ENCODE results near the gene CBY1. TPM values are rescaled to one million over a fixed set of nuclear protein-coding genes. Genes with fewer than 3 reads are reported as not detected.
A peak's percentile ranks its signal among the peaks of the same experiment; 100 is the strongest.
"Not testable (repeated sequence)": the region's sequence is repeated elsewhere in the genome, so short reads cannot be mapped to it uniquely, and the experiment has no call there.

Gene CBY1
- total RNA-seq, 8 experiments from 2014 or later = 18.7 to 42.4 (median 26.4) TPM

- in situ Hi-C loops (cut with MboI; ENCODE audit: low pct_unique_long_range_greater_than_20kb in 2 of 9, low sequenced_read_pairs in 9 of 9, unreplicated experiment in 9 of 9) = no loop called here
- no peak overlapping the region for H3K27ac ChIP-seq
- WGBS, 10 experiments = 93 to 100% (median 93%) methylated on average over 2 to 5 of the region's 5 CpGs; no CpG with 5 or more reads in 7 of the 10 experiments
- no peaks in the 10 kb centered on the region for H3K4me1 ChIP-seq (replicated peaks in 1 of 2)
- no peak for ATAC-seq (replicated peaks in 6 of 8)
- H3K4me3 ChIP-seq = no peak overlapping the region
Measured at GRCh38 chr22:38628444-38628843, 28.0 kb upstream of the CBY1 start.

GRCh38 chr22:38629108-38629507 is 27.3 kb upstream of the CBY1 start:
- in situ Hi-C loops (cut with MboI; ENCODE audit: low pct_unique_long_range_greater_than_20kb in 2 of 9, low sequenced_read_pairs in 9 of 9, unreplicated experiment in 9 of 9) = no loop called here
- WGBS, 10 experiments = 17 to 100% (median 82%) methylated on average over 1 to 3 of the region's 4 CpGs; no CpG with 5 or more reads in 2 of the 10 experiments
- Histone ChIP-seq H3K4me1 (replicated peaks in 1 of 2) (no peaks in the 10 kb centered on the region), H3K4me3 (no peak overlapping the region), H3K27ac (no peak overlapping the region)
- no peak for ATAC-seq (replicated peaks in 6 of 8)

GRCh38 chr22:38631724-38632123 is 24.7 kb upstream of the CBY1 start:
- H3K4me3 ChIP-seq = no peak overlapping the region
- no peak for ATAC-seq (replicated peaks in 6 of 8)
- H3K27ac ChIP-seq = no peak overlapping the region
- in situ Hi-C loops (cut with MboI; ENCODE audit: low pct_unique_long_range_greater_than_20kb in 2 of 9, low sequenced_read_pairs in 9 of 9, unreplicated experiment in 9 of 9) = no loop called here
- WGBS, 10 experiments = 76 to 94% (median 89%) methylated on average over 1 to 6 of the region's 9 CpGs; no CpG with 5 or more reads in 1 of the 10 experiments
- H3K4me1 ChIP-seq (replicated peaks in 1 of 2) = no peaks in the 10 kb centered on the region

GRCh38 chr22:38632528-38632927 is 23.9 kb upstream of the CBY1 start:
- in situ Hi-C loops (cut with MboI; ENCODE audit: low pct_unique_long_range_greater_than_20kb in 2 of 9, low sequenced_read_pairs in 9 of 9, unreplicated experiment in 9 of 9) = no loop called here
- no peak overlapping the region for H3K27ac ChIP-seq
- no peak for ATAC-seq (replicated peaks in 6 of 8)
- H3K4me3 ChIP-seq = no peak overlapping the region
- 56 to 100% (median 83%) methylated on average over 1 to 3 of the region's 3 CpGs; no CpG with 5 or more reads in 5 of the 10 experiments for WGBS, 10 experiments
- no peaks in the 10 kb centered on the region for H3K4me1 ChIP-seq (replicated peaks in 1 of 2)

DNA sequence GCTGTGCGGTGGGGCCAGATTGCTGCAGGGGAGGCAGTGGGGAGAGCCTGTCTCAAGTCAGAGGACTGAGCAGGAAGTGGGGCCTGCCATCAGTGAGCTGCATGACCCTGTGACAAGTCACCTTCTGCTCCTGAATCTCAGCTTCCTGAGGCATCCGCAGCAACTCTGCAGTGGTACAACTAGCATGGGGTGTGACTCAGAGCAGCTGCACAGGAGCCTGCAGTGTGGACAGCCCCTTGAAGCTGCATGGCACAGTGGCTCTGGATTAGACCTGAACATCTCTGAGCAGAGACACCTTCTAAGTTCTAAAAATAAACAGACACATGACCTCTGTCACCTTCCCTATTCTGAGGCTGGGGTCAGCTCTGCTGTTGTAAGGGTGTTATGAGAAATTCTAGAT is 18.2 kb upstream of the CBY1 start:
- peak in 1 of 8 experiments; percentile 34 for ATAC-seq (replicated peaks in 6 of 8)
- Histone ChIP-seq H3K27ac (peak overlapping the region in 1 of 2 donors; percentile 41), H3K4me3 (no peak overlapping the region), H3K4me1 (replicated peaks in 1 of 2) (peaks cover 0 to 5% of the 10 kb centered on the region in 2 donors)
- in situ Hi-C loops (cut with MboI; ENCODE audit: low pct_unique_long_range_greater_than_20kb in 2 of 9, low sequenced_read_pairs in 9 of 9, unreplicated experiment in 9 of 9) = no loop called here
- WGBS, 10 experiments = 90 to 100% (median 100%) methylated on average over 1 to 2 of the region's 2 CpGs; no CpG with 5 or more reads in 7 of the 10 experiments

GRCh38 chr22:38638728-38639127 is 17.7 kb upstream of the CBY1 start:
- in situ Hi-C loops (cut with MboI; ENCODE audit: low pct_unique_long_range_greater_than_20kb in 2 of 9, low sequenced_read_pairs in 9 of 9, unreplicated experiment in 9 of 9) = no loop called here
- ATAC-seq (replicated peaks in 6 of 8) = no peak
- Histone ChIP-seq H3K4me1 (replicated peaks in 1 of 2) (peaks cover 0 to 5% of the 10 kb centered on the region in 2 donors), H3K4me3 (no peak overlapping the region), H3K27ac (peak overlapping the region in 1 of 2 donors; percentile 41)
- WGBS, 10 experiments = 0 to 100% (median 62%) methylated on average over 1 to 3 of the region's 3 CpGs; no CpG with 5 or more reads in 2 of the 10 experiments

GRCh38 chr22:38641476-38642040 is 14.9 kb upstream of the CBY1 start:
- WGBS, 10 experiments = 87 to 100% (median 94%) methylated on average over 1 to 10 of the region's 13 CpGs; no CpG with 5 or more reads in 4 of the 10 experiments
- ATAC-seq (replicated peaks in 6 of 8) = no peak

GRCh38 chr22:38644245-38644644 is 12.2 kb upstream of the CBY1 start:
- in situ Hi-C loops (cut with MboI; ENCODE audit: low pct_unique_long_range_greater_than_20kb in 2 of 9, low sequenced_read_pairs in 9 of 9, unreplicated experiment in 9 of 9); H3K27ac ChIP-seq: not testable (repeated sequence)
- ATAC-seq (replicated peaks in 6 of 8) = peak in 2 of 8 experiments; percentile 54 to 66

More at GRCh38 chr22:38641476-38642040, 14.9 kb upstream of the CBY1 start:
- in situ Hi-C loops (cut with MboI; ENCODE audit: low pct_unique_long_range_greater_than_20kb in 2 of 9, low sequenced_read_pairs in 9 of 9, unreplicated experiment in 9 of 9) = no loop called here
- no peak overlapping the region for H3K27ac ChIP-seq
- H3K4me3 ChIP-seq = no peak overlapping the region
- peaks cover 0 to 5% of the 10 kb centered on the region in 2 donors for H3K4me1 ChIP-seq (replicated peaks in 1 of 2)

GRCh38 chr22:38645430-38645829 is 11.0 kb upstream of the CBY1 start:
- Histone ChIP-seq H3K4me1 (replicated peaks in 1 of 2) (no peaks in the 10 kb centered on the region), H3K27ac (no peak overlapping the region), H3K4me3 (no peak overlapping the region)
- WGBS, 10 experiments = 80 to 100% (median 94%) methylated on average over 1 to 6 of the region's 6 CpGs; no CpG with 5 or more reads in 2 of the 10 experiments
- ATAC-seq (replicated peaks in 6 of 8) = no peak
- in situ Hi-C loops (cut with MboI; ENCODE audit: low pct_unique_long_range_greater_than_20kb in 2 of 9, low sequenced_read_pairs in 9 of 9, unreplicated experiment in 9 of 9) = no loop called here

More at GRCh38 chr22:38644245-38644644, 12.2 kb upstream of the CBY1 start:
- not testable (repeated sequence) for H3K4me3 ChIP-seq; H3K4me1 ChIP-seq (replicated peaks in 1 of 2)
- WGBS, 10 experiments = 67 to 100% (median 92%) methylated on average over 1 to 3 of the region's 5 CpGs; no CpG with 5 or more reads in 4 of the 10 experiments

GRCh38 chr22:38649841-38650522 is 6.5 kb upstream of the CBY1 start:
- H3K27ac ChIP-seq = no peak overlapping the region
- H3K4me1 ChIP-seq (replicated peaks in 1 of 2) = peaks cover 0 to under 1% of the 10 kb centered on the region in 2 donors
- ATAC-seq (replicated peaks in 6 of 8) = no peak
- in situ Hi-C loops (cut with MboI; ENCODE audit: low pct_unique_long_range_greater_than_20kb in 2 of 9, low sequenced_read_pairs in 9 of 9, unreplicated experiment in 9 of 9) = no loop called here
- H3K4me3 ChIP-seq = no peak overlapping the region
- WGBS, 10 experiments = 42 to 98% (median 86%) methylated on average over 1 to 5 of the region's 5 CpGs; no CpG with 5 or more reads in 2 of the 10 experiments

GRCh38 chr22:38652859-38653258 is 3.6 kb upstream of the CBY1 start:
- in situ Hi-C loops (cut with MboI; ENCODE audit: low pct_unique_long_range_greater_than_20kb in 2 of 9, low sequenced_read_pairs in 9 of 9, unreplicated experiment in 9 of 9) = no loop called here
- peaks cover under 1 to 4% of the 10 kb centered on the region in 2 donors for H3K4me1 ChIP-seq (replicated peaks in 1 of 2)
- H3K27ac ChIP-seq = no peak overlapping the region
- no peak for ATAC-seq (replicated peaks in 6 of 8)
- no peak overlapping the region for H3K4me3 ChIP-seq

GRCh38 chr22:38653741-38654140 is 2.7 kb upstream of the CBY1 start:
- no peak overlapping the region for H3K4me3 ChIP-seq
- in situ Hi-C loops (cut with MboI; ENCODE audit: low pct_unique_long_range_greater_than_20kb in 2 of 9, low sequenced_read_pairs in 9 of 9, unreplicated experiment in 9 of 9) = no loop called here
- 96 to 100% (median 100%) methylated on average over 1 to 8 of the region's 8 CpGs; no CpG with 5 or more reads in 3 of the 10 experiments for WGBS, 10 experiments
- no peak for ATAC-seq (replicated peaks in 6 of 8)
- peaks cover 3 to 4% of the 10 kb centered on the region in 2 donors for H3K4me1 ChIP-seq (replicated peaks in 1 of 2)
- H3K27ac ChIP-seq = no peak overlapping the region

DNA sequence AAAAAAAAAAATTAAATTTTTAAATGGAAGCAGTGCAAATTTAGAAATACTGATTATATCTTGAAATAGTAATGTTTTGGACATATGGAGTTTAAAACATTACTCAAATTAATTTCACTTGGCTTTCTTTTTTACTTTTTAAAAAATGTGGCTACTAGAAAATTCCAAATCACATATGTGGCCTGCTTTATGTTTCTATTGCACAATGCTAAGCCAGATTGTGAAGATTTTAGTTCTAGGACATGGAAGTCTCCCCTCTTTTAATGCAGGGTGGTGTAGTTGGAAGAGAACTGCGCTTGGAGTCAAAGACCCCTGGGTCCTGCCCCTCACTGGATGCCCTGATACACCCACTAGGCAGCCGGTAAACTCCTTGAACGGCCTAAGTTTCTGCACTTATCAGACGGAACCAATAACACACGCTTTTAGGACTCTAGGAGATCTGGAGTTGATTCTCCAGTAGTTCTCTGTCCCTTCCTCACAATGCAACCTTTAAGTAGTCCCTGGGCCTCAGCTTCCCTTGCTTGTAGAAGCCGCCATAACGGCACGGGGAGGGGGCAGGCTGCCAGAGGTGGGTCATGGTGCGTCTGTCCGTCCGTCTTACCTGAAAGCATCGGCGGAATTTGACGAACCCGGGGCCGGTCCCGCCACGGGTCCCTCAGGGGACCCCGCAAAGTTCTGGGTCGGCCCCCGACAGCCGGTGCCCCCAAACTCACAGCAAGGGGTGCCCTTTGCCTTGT is 751 bp upstream of the CBY1 start:
- Histone ChIP-seq H3K4me1 (replicated peaks in 1 of 2) (peaks cover 3 to 4% of the 10 kb centered on the region in 2 donors), H3K27ac (peak overlapping the region; percentile 99 to 100), H3K4me3 (peak overlapping the region; percentile 74 to 98 (median 92))
- in situ Hi-C loops (cut with MboI; ENCODE audit: low pct_unique_long_range_greater_than_20kb in 2 of 9, low sequenced_read_pairs in 9 of 9, unreplicated experiment in 9 of 9) = no loop called here
- peak in 7 of 8 experiments; percentile 8 to 30 (median 13) for ATAC-seq (replicated peaks in 6 of 8)
- 0 to 100% (median 13%) methylated on average over 1 to 7 of the region's 22 CpGs; no CpG with 5 or more reads in 3 of the 10 experiments for WGBS, 10 experiments

All from motor neuron (in vitro differentiated cells).